HG02973 (cell line): Measurements from ENCODE around the gene TPO.
"Not testable (repeated sequence)": the region's sequence is repeated elsewhere in the genome, so short reads cannot be mapped to it uniquely, and the experiment has no call there.

ENCODE experiments used
- ATAC-seq: cut with Tn5 transposase; IDR thresholded peaks from one replicate; pipeline ENCODE4 v1.9.1; 2021; ENCODE audit warnings: moderate library complexity; ENCODE audit not compliant: unreplicated experiment

Gene TPO

GRCh38 chr2:1498176-1498575 is 84.9 kb downstream of the TPO start:
- no peak for ATAC-seq

GRCh38 chr2:1499033-1499795 is 86.0 kb downstream of the TPO start:
- no peak for ATAC-seq

- no peak for ATAC-seq
Measured at GRCh38 chr2:1501038-1501851, 88.0 kb downstream of the TPO start.

- ATAC-seq, result no peak
Measured at GRCh38 chr2:1501991-1502390, 88.7 kb downstream of the TPO start.

- no peak for ATAC-seq
Measured at GRCh38 chr2:1502891-1503304, 89.6 kb downstream of the TPO start.

GRCh38 chr2:1503471-1504310 is 90.4 kb downstream of the TPO start:
- no peak for ATAC-seq

GRCh38 chr2:1504311-1504750 is 91.1 kb downstream of the TPO start:
- no peak for ATAC-seq

GRCh38 chr2:1505031-1505441 is 91.8 kb downstream of the TPO start:
- no peak for ATAC-seq

- no peak for ATAC-seq
Measured at GRCh38 chr2:1509271-1510065, 96.2 kb downstream of the TPO start.

GRCh38 chr2:1510176-1510575 is 96.9 kb downstream of the TPO start:
- no peak for ATAC-seq

- ATAC-seq, result no peak
Measured at GRCh38 chr2:1511455-1511854, 98.2 kb downstream of the TPO start.

- no peak for ATAC-seq
Measured at GRCh38 chr2:1512321-1513289, 99.3 kb downstream of the TPO start.

- no peak for ATAC-seq
Measured at GRCh38 chr2:1514391-1515072, 101.3 kb downstream of the TPO start.

- no peak for ATAC-seq
Measured at GRCh38 chr2:1515073-1515430, 101.8 kb downstream of the TPO start.

- ATAC-seq, result no peak
Measured at GRCh38 chr2:1515986-1516797, 102.9 kb downstream of the TPO start.

- ATAC-seq, result no peak
Measured at GRCh38 chr2:1516798-1517060, 103.5 kb downstream of the TPO start.

- not testable (repeated sequence) for ATAC-seq
Measured at GRCh38 chr2:1517291-1517690, 104.0 kb downstream of the TPO start.

GRCh38 chr2:1517786-1518185 is 104.5 kb downstream of the TPO start:
- ATAC-seq, result no peak
